Upper lobe of right lung (tissue), 1 donor: Measurements from ENCODE around the gene PRF1. TPM values are rescaled to one million over a fixed set of nuclear protein-coding genes. Genes with fewer than 3 reads are reported as not detected.

Experiments
- ATAC-seq: fragments of 200-7000 bp; cut with Tn5 transposase; one replicate; pipeline ENCODE4 v1.9.1; 2020; ENCODE audit warnings: mild to moderate bottlenecking, moderate library complexity
- DNase-seq: peaks from one replicate; pipeline ENCODE4 v3.0.0-alpha.2; 2020
- H3K27ac ChIP-seq: fragments of 200-600 bp; one replicate; pipeline ENCODE4 v1.8.0; 2022
- H3K27me3 ChIP-seq: fragments of 200-600 bp; one replicate; pipeline ENCODE4 v1.8.0; 2022; ENCODE audit warnings: mild to moderate bottlenecking
- H3K36me3 ChIP-seq: fragments of 200-600 bp; one replicate; pipeline ENCODE4 v1.8.0; 2022
- H3K4me1 ChIP-seq: fragments of 200-600 bp; one replicate; pipeline ENCODE4 v1.8.0; 2022
- H3K4me3 ChIP-seq: fragments of 200-600 bp; one replicate; pipeline ENCODE4 v1.8.0; 2022; ENCODE audit warnings: mild to moderate bottlenecking
- H3K9me3 ChIP-seq: fragments of 200-600 bp; one replicate; pipeline ENCODE4 v1.8.0; 2022
- intact Hi-C: fragments of 100-400 bp; cut with DNase I; formaldehyde crosslinking; loops from one replicate; pipeline ENCODE4 v1.11.0; 2022
- total RNA-seq: library from RNA; stranded (reverse); fragmentation: NEBNext Ultra II Directional; extraction: Animal tissue kit (Norgen Biotek cat#: 25700); gene quantifications from one replicate; pipeline ENCODE4 v1.2.1, GENCODE V29; 2021
- TF ChIP-seq, protein P1 (sequence below): fragments of 200-600 bp; IDR thresholded peaks from one replicate; pipeline ENCODE4 v1.8.0; 2022; ENCODE audit warnings: antibody characterized with exemption
- donor health status: DM: no; HTN: yes; CAD: no; lungs with severe emphysema.

Gene PRF1
- total RNA-seq, 1 donor from 2014 or later: 32.3 TPM

GRCh38 chr10:70561070-70561469 is 41.5 kb downstream of the PRF1 start:
- Histone ChIP-seq H3K9me3 (no peaks in the 10 kb centered on the region), H3K4me3 (no peak overlapping the region), H3K27me3 (no peaks in the 10 kb centered on the region), H3K27ac (peak overlapping the region; percentile 11), H3K4me1 (peaks cover 42% of the 10 kb centered on the region), H3K36me3 (peaks cover 10% of the 10 kb centered on the region)
- peak; percentile 47 for ATAC-seq
- intact Hi-C loops: no loop called here
- peak; percentile 77 for DNase-seq
- TF ChIP-seq, protein P1, sequence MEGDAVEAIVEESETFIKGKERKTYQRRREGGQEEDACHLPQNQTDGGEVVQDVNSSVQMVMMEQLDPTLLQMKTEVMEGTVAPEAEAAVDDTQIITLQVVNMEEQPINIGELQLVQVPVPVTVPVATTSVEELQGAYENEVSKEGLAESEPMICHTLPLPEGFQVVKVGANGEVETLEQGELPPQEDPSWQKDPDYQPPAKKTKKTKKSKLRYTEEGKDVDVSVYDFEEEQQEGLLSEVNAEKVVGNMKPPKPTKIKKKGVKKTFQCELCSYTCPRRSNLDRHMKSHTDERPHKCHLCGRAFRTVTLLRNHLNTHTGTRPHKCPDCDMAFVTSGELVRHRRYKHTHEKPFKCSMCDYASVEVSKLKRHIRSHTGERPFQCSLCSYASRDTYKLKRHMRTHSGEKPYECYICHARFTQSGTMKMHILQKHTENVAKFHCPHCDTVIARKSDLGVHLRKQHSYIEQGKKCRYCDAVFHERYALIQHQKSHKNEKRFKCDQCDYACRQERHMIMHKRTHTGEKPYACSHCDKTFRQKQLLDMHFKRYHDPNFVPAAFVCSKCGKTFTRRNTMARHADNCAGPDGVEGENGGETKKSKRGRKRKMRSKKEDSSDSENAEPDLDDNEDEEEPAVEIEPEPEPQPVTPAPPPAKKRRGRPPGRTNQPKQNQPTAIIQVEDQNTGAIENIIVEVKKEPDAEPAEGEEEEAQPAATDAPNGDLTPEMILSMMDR: no peak

DNA sequence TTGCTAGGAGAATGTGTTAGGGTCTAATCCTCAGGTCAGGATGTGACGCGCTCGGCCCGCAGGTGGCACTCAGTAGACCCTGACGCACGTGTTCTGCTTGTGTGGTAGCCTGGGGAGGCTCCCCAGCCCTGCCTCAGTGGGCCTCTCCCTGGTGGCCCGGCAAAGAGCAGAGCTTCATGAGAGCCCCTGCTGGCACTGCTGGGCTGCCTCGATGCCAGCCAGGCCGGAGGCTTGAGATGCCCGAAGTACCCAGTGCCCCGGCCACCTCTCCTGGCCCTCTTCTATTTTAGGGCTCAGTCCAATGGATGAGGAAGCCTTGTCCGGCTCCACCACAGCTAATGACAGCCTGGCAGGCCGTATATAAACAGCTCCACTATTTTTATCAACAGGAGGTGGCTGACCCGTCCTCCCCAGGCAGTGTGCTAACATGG is 42.0 kb downstream of the PRF1 start:
- ATAC-seq: no peak
- intact Hi-C loops: no loop called here
- TF ChIP-seq, protein P1: no peak
- H3K27me3 ChIP-seq: no peaks in the 10 kb centered on the region
- H3K9me3 ChIP-seq: no peaks in the 10 kb centered on the region
- peak overlapping the region; percentile 11 for H3K27ac ChIP-seq
- H3K4me3 ChIP-seq: no peak overlapping the region
- peak; percentile 55 for DNase-seq
- peaks cover 10% of the 10 kb centered on the region for H3K36me3 ChIP-seq
- peaks cover 42% of the 10 kb centered on the region for H3K4me1 ChIP-seq

GRCh38 chr10:70559861-70560260 is 42.7 kb downstream of the PRF1 start:
- H3K27ac ChIP-seq: no peak overlapping the region
- intact Hi-C loops: no loop called here

DNA sequence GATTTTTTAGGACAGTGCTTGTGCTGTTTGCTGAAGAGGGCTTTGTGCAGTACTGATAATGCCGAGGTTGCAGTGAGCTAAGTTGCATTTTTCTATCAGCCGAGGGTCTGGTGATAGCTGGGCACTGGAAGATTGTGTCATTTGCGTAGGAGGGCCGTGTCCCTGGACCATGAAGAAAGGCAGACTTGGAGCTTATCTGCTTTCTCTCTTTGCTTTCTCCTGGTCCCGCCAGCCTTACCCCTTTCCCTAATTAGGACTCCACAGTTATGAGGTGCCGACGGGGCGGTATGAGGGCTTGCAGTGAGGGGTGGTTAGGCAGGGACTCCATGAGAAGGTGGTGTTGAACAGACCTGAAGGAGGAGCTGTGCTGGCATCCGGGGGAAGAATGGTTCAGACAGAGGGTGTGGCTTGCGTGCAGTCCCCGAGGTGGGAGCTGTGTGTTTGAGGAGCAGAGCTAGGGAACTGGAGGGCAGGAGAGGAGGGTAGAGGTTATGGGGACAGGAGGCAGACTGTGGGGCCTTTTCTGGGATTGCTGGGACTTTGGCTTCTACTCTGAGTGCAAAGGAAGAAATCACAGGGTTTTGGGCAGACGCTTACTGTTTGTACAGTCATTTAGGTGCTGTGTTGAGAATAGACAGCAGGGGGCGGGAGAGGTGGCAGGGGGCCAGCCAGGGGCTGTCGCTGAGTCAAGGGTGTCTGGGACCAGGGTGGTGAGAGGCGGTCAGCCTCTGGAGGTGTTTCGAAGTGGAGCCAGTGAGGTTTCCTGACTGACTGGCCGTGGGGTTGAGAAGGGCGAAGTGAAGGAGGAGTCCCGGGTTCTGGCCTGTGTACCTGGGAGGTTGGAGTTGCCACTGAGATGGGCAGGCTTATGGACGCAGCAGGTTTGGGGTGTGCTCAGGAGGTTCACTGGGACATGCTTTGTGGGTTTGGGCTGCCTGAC is 43.4 kb downstream of the PRF1 start:
- H3K9me3 ChIP-seq: no peaks in the 10 kb centered on the region
- peaks cover 10% of the 10 kb centered on the region for H3K36me3 ChIP-seq
- no peaks in the 10 kb centered on the region for H3K27me3 ChIP-seq
- H3K27ac ChIP-seq: no peak overlapping the region
- DNase-seq (peak; percentile 85), ATAC-seq (peak; percentile 80)
- intact Hi-C loops: no loop called here
- peaks cover 42% of the 10 kb centered on the region for H3K4me1 ChIP-seq
- TF ChIP-seq, protein P1: peak; percentile 53
- H3K4me3 ChIP-seq: no peak overlapping the region

More at GRCh38 chr10:70559861-70560260, 42.7 kb downstream of the PRF1 start:
- TF ChIP-seq, protein P1: no peak
- Histone ChIP-seq H3K4me3 (no peak overlapping the region), H3K4me1 (peaks cover 42% of the 10 kb centered on the region), H3K36me3 (peaks cover 10% of the 10 kb centered on the region), H3K27me3 (no peaks in the 10 kb centered on the region), H3K9me3 (no peaks in the 10 kb centered on the region)
- no peak for ATAC-seq
- no peak for DNase-seq

DNA sequence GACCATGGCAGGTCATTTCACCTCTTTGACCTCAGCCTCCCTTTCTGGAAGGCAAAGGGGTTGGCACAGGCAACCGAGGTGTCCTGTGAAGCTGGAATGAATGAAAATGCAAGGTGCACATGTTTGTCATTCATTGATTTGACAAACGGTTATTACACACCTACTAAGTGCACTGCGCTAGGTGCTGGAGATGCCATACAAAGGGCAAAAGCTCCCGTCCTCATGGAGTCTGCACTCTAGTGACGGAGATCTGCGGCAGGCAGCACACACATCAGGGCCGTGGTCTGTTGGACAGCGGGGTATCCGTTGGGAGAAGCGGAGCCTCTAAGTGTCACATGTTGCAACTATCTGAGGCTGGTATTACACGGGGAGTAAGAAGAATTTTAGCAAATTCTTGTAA is 44.2 kb downstream of the PRF1 start:
- H3K36me3 ChIP-seq: peaks cover 10% of the 10 kb centered on the region
- H3K4me1 ChIP-seq: peaks cover 42% of the 10 kb centered on the region
- intact Hi-C loops: no loop called here
- no peak overlapping the region for H3K27ac ChIP-seq
- no peaks in the 10 kb centered on the region for H3K9me3 ChIP-seq
- ATAC-seq (no peak), DNase-seq (peak; percentile 15)
- no peaks in the 10 kb centered on the region for H3K27me3 ChIP-seq
- TF ChIP-seq, protein P1: no peak
- no peak overlapping the region for H3K4me3 ChIP-seq
